Activated naive CD4-positive, alpha-beta T cell (primary cell): Measurements from ENCODE around the gene RAPGEFL1.
"Not testable (repeated sequence)": the region's sequence is repeated elsewhere in the genome, so short reads cannot be mapped to it uniquely, and the experiment has no call there.

ENCODE experiments used
- DNase-seq, 4 experiments: peaks; one replicate each; lab custom pipeline; 2025; lab: John Stamatoyannopoulos, UW

Gene RAPGEFL1

DNA sequence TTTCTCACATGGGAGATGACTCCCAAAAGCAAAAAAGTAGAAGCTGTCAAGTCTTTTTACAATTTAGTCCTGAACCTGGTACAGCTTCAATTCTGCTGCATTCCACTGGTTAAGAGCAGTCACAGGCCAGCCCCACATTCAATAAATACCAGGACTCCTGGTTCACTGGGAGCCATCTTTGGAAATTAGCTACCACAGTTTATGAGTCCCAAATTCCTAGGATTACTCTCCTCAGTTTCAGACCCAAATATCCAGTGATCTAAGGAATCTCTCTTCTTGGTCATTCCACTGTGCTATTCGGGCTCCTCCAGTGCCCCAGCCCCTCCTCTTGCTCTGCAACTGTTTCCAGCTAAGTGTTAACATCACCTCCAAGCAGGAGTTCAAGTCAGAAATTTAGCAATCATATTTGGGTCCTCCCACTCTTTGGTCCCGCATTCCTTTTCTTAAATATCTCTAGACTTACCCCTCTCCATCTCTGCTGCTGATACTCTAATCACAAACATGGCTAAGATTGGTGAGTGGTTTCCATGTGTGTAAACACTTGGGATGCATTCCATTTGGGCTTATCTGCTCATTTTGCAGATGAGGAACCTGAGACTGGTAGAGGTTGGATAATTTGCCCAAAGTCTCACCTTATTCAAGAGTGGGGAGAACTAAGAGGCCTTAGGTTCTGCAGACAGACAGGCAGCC, 32.3 kb downstream of the RAPGEFL1 start:
- no peak for DNase-seq

GRCh38 chr17:40213914-40214313, 36.6 kb downstream of the RAPGEFL1 start:
- not testable (repeated sequence) for DNase-seq

DNA sequence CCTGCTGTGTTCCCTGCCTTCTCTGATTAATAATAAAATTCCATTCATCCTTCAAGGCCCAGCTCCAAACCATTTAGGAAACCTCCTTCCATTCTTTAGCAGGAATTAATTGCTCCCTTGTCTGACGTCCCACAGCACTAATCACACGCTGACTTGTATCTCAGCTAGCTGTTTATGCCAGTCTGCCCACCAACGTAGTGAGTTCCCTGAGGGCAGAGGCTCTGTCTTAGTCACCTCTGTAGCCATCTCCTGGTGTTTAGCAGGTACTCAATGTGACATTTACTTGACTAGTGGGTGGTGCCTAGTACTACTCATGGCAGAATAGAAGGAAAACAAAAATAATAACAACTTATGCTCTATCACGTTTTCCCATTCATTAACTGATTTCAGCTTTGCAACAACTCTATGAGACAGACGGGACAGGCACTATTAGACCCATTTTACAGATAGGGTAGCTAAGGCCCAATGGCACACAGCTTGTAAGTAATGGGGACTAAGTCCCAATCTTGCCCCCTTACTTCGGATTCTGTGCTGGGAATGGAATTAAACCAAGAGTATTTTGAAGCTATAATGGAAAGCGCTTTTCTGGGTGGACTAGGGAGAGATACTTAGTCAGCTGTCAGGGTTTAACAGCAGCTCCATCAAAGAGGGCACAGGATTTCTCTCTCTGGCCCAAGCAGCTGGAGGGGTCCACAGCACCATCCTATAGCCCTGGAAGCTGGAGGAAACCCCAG, 40.9 kb downstream of the RAPGEFL1 start:
- DNase-seq = no peak

GRCh38 chr17:40218740-40219593, 41.7 kb downstream of the RAPGEFL1 start, which contains the start of gene WIPF2:
TSS of gene WIPF2 (plus strand) at chr17:40219304. CDS start at chr17:40256460, 37,156 bp downstream.
- DNase-seq = peak; percentile 87 to 94 (median 92)

GRCh38 chr17:40219594-40220338, 42.5 kb downstream of the RAPGEFL1 start:
- peak in 1 of 4 experiments; percentile 33 for DNase-seq

GRCh38 chr17:40224718-40225550, 47.7 kb downstream of the RAPGEFL1 start:
- DNase-seq = no peak

- DNase-seq = not testable (repeated sequence)
These were observed 51.9 kb downstream of the RAPGEFL1 start for GRCh38 chr17:40229146-40229545.

- DNase-seq = no peak
These were observed 53.4 kb downstream of the RAPGEFL1 start for GRCh38 chr17:40230670-40231069.

GRCh38 chr17:40231928-40232327, 54.7 kb downstream of the RAPGEFL1 start:
- DNase-seq = not testable (repeated sequence)

DNA sequence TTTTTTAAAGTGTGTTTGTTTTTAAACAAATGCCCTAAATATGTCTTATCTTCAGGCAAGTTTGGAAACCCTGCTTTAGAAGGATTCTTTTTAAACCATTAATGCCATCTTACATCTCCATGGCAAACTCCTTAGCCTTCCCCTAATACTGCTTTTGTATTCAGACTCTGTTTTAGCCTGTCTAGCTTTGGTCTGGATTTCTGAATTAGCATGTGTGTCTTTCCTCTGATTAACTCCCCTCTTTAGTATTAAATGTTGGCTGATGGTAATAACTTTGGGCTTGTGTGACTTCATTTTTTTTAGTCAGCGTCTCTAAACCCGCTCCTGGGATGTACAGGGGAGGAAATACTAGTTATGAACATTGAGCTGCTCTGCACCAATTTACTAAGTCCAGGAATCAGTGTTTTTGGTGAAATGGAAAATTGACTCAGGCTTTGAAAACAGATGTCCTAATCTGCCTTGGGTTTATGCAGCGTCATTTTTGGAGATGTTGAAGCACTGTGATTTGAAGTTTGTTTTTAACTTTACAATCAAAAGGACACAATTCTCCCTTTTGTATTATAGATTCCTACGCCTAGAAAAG, 64.1 kb downstream of the RAPGEFL1 start:
- DNase-seq = no peak

- no peak for DNase-seq
These were observed 65.5 kb downstream of the RAPGEFL1 start for GRCh38 chr17:40242774-40243173.

DNA sequence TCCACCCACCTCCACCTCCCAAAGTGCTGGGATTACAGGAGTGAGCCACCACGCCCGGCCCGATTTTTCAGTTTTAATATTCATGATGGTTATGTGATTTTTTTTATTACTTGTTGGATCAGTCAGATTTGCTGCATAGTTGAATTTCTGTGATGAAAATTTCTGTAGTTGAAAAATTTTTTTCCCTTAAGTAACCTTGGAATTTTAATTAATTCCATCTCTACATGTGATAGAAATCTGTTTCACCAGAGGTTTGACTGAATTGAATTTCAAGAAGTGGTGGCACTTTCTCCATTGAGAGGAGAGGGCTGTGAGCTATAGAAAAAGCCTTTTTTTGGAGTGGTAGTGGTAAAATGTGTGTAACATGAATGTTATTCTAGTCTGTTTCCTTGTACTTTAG, 66.5 kb downstream of the RAPGEFL1 start:
- DNase-seq = no peak

DNA sequence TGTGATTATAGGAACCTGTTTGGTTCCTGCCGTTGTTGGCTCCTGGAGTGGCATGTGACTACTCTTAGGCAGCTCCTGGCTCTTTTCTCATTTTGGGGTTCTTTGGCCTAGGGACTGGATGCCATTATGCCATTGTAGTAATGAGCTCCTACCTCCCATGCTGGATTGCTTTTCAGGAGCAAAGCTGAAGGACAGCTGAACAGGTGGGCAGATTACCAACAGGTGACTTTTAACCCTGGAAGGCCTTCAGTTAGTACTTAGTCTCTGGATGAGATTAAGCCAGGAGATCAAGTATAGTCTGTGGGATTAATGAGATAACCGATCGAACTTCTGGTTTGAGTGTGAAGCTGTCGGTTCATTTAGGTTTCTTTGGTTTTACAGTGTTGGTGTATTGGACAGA, 67.0 kb downstream of the RAPGEFL1 start:
- no peak for DNase-seq
